Ammon's horn (tissue), 1 donor: Measurements from ENCODE around the gene SSH2.
A peak's percentile ranks its signal among the peaks of the same experiment; 100 is the strongest.
"Not testable (repeated sequence)": the region's sequence is repeated elsewhere in the genome, so short reads cannot be mapped to it uniquely, and the experiment has no call there.

Experiments
- DNase-seq: peaks from one replicate; pipeline ENCODE4 v3.0.0-alpha.2; 2016; ENCODE audit warnings: low spot score

Gene SSH2

DNA sequence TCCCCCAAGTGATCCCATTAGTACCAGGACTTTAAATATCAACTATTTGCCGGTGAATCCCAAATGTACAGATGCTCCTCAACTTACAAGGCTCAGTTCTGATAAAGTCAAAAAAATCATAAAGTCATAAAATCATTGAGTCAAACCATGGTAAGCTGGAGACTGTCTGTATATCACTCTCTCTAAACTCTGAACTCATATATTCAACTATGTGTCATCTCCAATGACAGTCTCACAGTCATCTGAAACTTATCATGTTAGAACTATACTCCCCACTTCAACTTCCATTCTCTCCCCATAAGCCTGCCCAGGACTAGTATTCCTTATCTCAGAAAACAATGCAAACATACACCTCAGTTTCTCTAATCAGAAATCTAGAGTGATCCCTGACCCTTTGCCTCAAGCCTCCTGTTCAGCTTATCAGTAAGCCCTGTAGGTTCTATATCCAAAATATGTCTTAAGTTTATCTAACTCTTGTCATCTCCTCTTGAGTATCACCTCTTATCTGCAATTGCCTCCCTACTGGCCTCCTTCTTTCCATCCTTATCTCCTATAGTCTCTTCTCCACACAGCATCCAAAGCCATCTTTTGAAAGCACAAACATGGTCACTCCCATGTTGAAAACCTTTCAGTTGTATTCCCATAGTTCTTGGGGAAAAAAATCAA is 55.0 kb downstream of the SSH2 start:
- no peak for DNase-seq

DNA sequence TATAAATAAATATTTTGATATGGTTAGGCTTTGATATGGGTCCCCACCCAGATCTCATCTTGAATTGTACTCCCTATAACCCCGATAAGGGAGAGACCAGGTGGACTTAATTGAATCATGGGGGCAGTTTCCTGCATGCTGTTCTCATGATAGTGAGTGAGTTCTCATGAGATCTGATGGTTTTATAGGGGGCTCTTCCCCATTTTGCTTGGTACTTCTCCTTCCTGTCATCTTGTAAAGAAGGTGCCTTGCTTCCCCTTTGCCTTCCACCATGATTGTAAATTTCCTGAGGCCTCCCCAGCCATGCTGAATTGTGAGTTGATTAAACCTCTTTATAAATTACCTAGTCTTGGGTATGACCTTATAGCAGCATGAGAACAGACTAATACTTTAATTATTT is 55.7 kb downstream of the SSH2 start:
- DNase-seq, result not testable (repeated sequence)

DNA sequence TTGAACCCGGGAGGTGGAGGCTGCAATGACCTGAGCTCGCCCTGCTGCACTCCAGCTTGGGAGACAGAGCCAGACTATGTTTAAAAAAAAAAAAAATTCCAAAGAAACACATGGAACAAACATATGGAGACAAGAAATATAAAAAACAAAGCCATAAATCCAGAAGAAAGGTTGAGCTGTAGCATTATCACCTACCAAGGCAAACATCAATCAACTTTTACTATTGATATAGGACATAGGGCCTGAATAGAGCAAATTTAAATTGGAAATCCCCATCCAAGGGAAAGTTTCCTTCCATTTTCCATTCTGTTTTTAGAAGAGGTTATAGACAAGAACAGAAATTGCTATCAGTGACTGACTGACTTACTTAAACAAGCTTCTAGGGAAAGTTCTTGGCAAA is 56.6 kb downstream of the SSH2 start:
- no peak for DNase-seq

DNA sequence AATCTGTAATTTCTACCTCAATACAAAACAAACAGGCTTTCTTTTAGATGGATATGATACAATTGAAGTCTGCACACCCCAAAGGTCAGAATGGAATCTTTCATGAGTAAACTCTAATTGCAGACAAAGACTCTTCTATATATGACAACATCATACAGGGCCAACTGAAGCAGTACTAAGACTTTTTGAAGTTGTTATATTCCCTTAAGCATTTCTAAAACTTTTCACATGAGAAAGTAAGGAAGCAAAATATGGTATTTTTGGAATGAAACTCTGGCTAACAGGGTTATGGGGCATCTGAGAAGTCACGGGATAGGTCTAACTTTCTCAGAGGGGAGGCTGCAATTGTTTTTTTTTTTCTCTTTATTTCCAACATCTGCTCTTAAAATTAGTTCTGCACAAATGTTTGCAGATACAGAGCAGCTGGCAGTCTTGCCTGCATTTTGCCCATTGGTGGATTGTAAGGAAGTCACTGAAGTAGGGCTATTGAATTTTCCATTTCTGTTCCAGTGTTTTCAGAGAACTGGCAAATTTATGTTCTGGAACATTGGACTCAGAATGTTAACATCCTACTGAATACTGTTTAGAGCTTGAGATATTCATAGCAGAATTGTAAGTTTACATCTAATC is 59.1 kb downstream of the SSH2 start:
- DNase-seq, result peak; percentile 28

DNA sequence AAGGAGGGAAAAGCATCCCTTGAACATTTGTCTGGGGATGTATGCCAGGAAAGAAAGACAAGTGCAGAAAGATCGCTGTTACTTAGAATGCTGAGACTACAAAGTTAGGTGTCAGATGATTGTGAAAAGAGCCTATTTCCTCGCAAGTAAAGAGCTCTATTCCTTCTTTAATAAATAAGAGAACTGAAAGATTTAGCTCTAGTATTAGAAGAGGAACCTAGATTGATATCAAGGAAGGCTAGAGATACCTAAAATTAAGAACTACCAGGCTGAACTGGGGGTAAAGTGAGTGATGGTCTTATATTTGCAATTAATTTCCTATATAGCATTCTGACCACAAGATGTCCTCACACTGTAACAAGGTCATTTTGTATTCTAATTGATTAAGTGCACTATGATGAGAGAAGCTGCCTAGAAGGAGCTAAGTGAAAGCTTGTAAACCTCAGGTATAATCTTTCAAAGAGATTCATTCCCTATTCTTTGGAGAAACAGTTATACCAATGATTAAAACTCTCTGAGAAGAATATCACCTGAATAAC is 62.3 kb downstream of the SSH2 start:
- DNase-seq, result peak; percentile 21

DNA sequence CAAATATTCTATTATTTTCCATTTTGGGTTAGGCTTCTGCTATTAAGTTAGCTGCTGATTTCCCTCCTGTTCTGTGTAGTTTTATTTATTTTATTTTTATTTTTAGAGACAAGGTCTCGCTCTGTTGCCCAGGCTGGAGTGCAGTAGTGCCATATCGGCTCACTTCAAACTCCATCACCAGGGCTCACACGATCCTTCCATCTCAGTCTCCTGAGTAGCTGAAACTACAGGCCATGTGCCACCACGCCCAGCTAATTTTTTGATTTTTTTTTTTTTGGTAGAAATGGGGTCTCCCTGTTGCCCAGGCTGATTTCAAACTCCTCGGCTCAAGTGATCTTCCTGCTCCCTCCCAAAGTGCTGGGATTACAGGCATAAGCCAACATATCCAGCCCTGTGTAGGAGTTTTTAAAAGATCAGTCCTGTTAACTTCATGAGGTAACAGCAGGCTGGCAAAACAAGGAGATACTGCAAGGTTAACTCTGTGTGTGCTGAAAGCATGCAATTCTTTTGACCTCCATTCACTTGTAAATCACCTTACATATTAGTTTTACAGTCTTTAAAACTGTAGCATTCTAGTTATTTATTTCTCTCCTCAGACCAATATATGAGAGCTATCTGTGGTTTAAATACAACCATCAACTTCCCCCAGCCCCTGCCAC is 63.2 kb downstream of the SSH2 start:
- no peak for DNase-seq

DNA sequence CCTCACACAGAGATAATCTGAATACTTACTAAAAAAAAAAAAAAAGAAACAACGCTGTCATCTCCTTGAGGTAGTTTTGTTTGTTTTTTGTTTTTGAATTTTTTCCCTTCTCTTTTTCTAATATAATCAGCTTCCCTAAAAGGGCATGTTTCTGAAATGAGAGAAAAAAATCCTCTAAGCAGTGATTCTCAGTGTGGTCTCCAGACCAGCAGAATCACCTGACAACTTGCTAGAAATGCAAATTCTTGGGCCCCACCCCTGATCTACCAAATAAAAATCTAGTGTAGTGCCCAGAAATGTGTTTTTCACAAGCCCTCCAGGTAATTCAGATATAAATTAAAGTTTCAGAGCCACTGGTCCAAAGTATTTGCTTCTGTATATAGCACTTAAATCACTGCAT is 65.4 kb downstream of the SSH2 start:
- DNase-seq, result no peak

DNA sequence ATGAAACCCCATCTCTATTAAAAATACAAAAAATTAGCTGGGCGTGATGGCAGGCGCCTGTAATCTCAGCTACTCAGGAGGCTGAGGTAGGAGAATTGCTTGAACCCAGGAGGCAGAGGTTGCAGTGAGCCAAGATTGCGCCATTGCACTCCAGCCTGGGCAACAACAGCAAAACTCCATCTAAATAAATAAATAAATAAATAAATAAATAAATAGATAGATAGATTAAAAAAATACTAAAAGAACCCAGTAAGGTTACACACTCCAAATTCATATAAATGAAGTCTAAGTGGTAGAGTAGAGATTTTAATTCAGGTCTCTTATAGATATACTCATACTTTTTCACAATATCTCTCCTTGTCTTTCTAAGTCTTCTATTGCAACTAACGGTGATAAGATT is 65.9 kb downstream of the SSH2 start:
- not testable (repeated sequence) for DNase-seq

DNA sequence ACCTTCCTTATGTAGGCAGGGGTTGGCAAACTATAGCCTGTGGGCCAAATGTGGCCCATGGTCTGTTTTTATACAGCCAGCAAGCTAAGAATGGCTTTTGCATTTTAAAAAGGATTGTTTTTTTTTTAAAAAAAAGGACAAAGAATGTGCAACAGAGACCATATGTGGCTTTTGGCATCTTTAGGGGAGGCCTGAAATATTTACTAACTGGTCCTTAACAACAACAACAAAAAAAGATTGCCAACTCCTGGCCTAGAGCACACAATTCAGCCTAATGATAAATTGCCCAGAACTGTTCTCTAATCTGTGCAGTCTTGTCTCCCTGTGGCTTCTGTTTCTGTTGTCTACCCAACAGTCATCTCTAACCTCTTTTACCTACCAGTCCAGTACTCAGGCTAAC is 67.1 kb downstream of the SSH2 start:
- DNase-seq, result no peak

DNA sequence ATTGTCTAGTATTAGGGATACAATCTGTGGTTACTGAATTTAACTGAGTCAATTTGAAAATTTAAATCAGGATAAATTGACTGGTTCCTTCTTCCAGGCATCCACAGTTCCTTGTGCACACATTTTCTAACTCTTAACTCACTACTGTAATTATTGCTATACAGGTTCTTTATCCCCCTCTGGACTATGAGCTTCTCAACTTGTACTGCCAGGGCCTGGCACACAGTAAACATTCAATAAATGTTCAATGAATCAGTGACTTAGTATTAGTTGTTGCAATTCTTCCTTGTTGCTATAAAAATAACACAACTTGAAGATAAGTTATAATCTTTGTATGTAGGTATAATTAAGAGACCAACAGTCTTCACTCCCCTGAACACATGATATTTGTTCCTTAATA is 67.9 kb downstream of the SSH2 start:
- no peak for DNase-seq

DNA sequence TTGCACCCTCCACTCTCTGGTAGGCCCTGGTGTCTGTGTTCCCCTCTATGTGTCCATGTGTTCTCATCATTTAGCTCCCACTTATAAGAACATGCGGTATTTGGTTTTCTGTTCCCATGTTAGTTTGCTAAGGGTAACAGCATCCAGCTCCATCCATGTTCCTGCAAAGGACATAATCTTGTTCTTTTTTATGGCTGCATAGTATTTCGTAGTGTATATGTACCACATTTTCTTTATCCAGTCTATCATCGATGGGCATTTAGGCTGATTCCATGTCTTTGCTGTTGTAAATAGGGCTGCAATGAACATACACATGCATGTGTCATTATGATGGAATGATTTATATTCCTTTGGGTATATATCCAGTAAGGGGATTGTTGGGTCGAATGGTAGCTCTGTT is 70.6 kb downstream of the SSH2 start:
- not testable (repeated sequence) for DNase-seq

DNA sequence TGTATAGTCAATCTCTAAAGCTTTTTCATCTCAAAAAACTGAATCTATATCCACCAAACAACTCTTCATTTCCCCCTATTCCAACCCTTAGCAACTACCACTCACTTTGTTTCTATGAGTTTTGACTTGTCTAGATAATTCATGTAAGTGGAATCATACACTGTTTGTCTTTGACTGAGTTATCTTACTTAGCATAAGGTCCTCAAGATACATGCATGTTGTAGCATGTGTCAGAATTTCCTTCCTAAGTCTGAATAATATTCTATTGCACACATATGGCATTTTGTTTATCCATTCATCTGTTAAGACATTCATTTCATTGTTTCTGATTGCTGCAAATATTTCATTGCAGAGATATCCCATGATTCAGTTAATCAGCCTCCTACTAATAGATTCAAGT is 72.2 kb downstream of the SSH2 start:
- no peak for DNase-seq

DNA sequence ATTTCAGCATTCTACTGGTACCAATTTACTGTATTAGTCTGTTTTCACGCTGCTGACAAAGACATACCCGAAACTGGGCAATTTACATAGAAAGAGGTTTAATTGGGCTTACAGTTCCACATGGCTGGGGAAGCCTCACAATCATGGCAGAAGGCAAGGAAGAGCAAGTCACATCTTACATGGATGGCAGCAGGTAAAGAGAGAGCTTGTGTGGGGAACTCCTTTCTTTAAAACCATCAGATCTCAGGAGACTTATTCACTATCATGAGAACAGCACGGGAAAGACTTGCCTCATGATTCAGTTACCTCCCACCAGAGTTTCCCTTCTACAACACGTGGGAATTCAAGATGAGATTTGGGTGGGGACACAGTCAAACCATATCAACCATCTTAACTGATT is 72.9 kb downstream of the SSH2 start:
- not testable (repeated sequence) for DNase-seq

DNA sequence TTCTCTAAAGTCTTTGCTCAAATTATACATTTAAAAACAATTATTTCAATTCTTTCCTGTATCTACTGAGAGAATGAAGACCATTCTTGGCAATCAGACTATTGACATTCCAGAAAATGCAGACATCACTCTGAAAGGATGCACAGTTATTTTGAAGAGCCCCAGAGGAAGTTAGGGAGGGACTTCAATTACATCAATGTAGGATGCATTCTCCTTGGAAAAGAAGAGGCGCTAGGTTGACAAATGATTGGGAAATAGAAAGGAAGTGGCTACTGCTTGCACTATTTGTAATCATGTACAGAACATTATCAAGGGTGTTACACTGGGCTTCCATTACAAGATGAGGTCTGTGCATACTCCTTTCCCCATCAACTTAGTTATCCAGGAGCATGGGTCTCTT is 74.3 kb downstream of the SSH2 start:
- no peak for DNase-seq

DNA sequence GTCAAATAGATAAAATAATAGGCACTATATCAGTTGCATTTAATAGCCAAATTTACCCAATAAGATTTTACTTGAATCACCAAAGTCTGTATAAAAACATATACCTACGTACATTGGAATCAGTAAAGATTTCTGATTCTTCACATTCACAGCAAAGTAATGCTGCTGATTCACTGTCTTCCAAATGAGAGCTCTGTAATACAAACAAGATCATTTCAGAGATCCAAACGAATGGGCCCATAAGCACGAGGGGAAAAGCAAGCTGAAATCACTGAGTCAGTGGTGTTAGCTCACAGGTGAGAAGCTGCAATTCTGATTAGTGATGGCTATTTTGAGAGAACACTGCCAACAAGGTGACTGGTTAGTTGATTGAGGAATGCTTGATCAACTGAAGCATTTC is 81.3 kb downstream of the SSH2 start:
- no peak for DNase-seq

DNA sequence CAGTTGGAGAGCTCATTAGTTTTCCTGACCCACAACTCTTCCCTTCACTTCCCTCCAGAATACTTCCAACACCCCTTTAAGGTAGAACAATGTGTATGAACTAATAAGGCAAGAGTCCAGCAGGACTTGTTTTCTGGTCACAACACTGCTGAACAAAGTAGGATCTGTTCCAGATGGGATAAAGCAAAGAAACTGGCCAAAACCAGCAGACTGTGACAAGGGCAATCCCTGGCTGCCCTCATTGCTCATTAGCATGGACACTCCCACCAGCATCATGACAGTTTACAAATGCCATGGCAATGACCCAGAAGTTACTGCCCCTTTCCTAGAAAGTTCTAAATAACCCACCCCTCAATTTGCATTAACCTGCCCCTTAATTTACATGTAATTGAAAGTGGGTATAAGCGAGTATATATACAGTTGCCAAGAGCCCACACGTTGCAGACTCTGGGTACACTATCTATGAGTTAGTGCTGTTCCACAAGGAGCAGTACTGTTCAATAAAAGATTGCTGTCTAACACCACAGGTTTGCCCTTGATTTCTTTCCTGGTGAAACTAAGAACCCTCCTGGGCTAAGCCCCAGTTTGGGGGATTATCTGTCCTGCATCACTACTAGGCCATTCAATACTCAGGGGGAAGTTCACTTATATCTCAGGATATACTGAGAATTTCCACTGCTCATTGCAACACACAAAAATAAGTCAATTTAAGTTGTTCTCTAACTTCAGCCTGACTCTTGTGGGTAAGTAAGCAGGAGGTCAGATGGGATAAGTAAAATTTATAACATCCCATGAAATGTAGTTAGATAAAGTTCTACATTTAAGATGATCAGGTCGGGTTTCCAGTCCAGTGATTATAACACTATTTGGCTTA is 82.3 kb downstream of the SSH2 start:
- peak; percentile 27 for DNase-seq

DNA sequence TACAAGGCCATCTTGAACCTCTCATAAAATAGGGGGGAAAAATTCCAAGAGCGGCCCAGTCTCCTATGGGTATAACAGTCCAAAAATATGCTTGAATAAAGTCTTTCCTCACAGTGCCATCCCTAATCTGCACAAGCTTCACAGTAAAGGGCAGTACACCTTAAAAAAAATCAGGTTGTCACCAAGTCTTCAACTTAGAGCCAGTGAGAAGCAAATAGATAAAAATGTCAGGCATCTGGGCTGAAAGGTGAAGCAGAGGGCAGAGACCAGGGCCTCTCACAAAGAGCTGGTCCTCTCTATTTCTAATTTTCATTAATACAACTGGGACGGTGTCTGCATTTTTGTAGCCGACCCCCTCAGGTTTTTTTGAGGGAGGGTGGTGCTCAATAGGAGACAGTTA is 82.9 kb downstream of the SSH2 start:
- no peak for DNase-seq

DNA sequence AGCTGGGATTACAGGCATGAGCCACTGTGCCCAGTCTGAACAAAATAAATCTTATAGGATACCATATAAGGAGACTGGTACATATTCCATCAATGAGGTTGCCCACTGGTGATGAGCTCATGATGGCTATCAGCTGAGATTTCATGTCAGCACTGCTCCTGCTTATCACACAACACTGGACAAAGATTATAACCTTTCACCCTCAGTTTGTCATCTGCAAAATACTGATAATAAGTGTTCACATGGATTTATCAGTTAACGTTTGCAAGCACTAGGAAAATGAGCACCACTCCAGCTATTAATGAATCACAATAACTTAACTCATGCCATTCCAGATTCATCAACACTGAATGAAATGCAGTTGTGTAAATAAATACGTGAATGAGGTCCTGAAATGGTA is 83.7 kb downstream of the SSH2 start:
- no peak for DNase-seq

DNA sequence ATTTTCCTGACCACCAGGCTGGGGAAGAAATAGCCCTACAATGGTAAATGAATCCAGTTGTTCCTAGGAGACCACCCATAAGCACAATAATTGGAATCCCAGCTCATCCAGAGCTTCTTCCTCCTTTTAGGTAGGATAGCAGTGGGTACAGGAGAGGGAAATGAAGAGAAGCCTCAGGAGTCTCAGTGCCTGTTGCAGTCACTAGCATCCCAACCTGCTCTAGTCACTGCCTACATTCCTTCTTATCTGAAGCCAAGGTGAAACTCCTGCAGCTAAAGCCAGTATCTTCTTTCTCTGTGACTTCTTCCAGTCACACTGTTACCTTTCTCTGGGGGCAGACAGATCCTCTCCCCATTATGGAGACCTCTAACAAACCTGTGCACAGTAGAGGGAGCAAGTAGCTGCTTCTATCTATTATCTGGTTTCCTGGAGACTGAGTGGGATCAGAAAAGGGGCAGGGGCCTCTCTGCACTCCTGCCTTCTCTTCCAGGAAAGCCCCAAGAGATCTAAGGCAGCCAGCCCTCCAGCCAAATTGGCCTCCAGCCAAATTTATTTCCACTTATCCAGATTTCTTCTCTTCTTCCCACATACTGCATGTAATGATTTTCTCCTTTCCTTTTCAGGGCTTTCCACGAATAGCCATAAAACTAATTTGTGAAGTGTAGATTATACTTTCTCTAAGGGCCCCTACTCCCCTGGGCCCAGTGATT is 85.5 kb downstream of the SSH2 start:
- no peak for DNase-seq

DNA sequence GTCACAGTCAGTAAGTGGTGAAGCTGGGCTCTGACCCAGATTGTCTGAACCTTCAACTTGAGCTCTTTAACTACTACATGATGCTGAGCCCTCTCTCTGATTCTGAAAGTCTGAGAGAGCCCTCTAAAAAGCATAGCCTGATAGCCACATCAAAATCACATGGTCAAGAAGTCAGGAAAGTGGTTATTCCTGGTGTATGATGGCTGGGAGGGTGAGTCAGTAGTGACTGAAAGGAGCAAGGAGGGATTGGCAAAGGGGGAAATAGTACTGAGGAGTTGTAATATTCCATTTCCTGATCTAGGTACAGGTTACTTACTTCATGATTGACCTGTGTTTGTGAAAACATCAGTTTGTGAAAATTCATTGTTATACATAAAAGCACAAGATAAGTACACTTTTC is 89.1 kb downstream of the SSH2 start:
- no peak for DNase-seq

DNA sequence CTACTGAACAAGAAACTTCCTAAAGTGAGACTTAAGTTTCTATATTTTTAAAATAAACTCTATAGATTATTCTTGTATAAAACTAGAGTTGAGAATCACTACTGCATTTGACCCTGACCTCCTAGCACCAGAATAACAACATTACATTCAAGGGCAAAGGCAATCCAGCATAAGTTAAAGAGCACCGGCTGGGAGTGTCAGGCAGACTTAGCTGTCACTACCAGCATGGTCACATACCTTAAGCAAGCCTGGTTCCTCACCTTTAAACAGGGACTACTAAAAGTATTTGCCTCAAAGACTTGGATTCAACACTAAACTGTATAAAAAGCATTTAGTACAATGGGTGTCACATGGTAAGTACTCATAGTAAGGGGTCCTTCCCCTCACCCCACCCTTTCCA is 90.4 kb downstream of the SSH2 start:
- DNase-seq, result no peak

DNA sequence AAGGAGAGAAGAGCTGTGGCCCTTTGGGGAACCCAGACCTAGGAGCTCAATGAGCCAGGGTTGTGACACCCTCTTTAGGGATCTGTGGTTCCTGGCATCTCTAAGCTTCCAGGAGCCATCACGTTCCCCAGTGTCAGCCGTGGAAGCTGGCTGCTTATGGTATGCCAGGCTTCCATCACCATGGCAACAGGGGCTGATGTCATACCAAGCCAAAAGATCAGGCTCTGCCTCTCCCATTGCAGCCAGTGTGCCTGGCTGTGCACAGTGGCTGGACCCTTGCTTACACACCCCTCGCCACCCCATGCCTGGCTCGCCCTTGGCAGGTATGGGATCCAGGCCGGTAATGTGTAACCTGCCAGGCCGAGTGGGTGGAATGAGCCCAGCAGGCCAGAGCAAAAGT is 91.1 kb downstream of the SSH2 start:
- peak; percentile 59 for DNase-seq
